IMR-90 (cell line): ENCODE data around the gene FLVCR2. TPM values are rescaled to one million over a fixed set of nuclear protein-coding genes. Genes with fewer than 3 reads are reported as not detected.

Experiments
- ATAC-seq: fragments of 200-7000 bp; cut with Tn5 transposase; 2 replicates; pipeline ENCODE4 v1.9.1; 2020; ENCODE audit warnings: low read depth, mild to moderate bottlenecking, moderate library complexity
- BruUV-seq: library from RNA; stranded (reverse); fragments of 400-500 nt; replicated peaks from 2 replicates; lab custom pipeline; 2021; lab: Mats Ljungman, UMichigan
- CTCF ChIA-PET: fragments of 300-600 bp; formaldehyde crosslinking; extraction: SDS; loops from one replicate; lab custom pipeline; 2021; ENCODE audit warnings: antibody characterized with exemption; lab: Yijun Ruan, JAX
- POLR2A ChIA-PET: fragments of 300-600 bp; sonication (Branson Sonifier 250); formaldehyde crosslinking; loops from one replicate; lab custom pipeline; 2022; ENCODE audit warnings: antibody characterized with exemption; ENCODE audit not compliant: unreplicated experiment; lab: Charles Lee
- DNase-seq: peaks from one replicate; pipeline ENCODE4 v3.0.0; 2013
- H2AFZ ChIP-seq: replicated peaks from 2 replicates; pipeline ENCODE3; 2013; ENCODE audit warnings: low read length, mild to moderate bottlenecking; ENCODE audit not compliant: poor library complexity
- H2AK5ac ChIP-seq: 2 replicates; pipeline ENCODE4 v1.6.1; 2013; ENCODE audit warnings: low read depth, low read length, inconsistent platforms
- H2AK9ac ChIP-seq: replicated peaks from 2 replicates; pipeline ENCODE3; 2013; ENCODE audit warnings: mild to moderate bottlenecking, low read depth, low read length, moderate library complexity; ENCODE audit not compliant: poor library complexity
- H2BK120ac ChIP-seq: 2 replicates; pipeline ENCODE4 v1.6.1; 2013; ENCODE audit warnings: low read depth, low read length, inconsistent platforms
- H2BK15ac ChIP-seq: 3 replicates; pipeline ENCODE4 v1.6.1; 2013; ENCODE audit warnings: low read depth, low read length, inconsistent platforms
- H2BK20ac ChIP-seq: 2 replicates; pipeline ENCODE4 v1.6.1; 2013; ENCODE audit warnings: low read depth, mild to moderate bottlenecking, inconsistent platforms, low read length, moderate library complexity
- H2BK5ac ChIP-seq: 2 replicates; pipeline ENCODE4 v1.6.1; 2013; ENCODE audit warnings: mild to moderate bottlenecking, low read depth, low read length, inconsistent platforms; ENCODE audit not compliant: poor library complexity, severe bottlenecking
- H3K14ac ChIP-seq: replicated peaks from 2 replicates; pipeline ENCODE4 v1.6.1; 2013; ENCODE audit warnings: low read depth, low read length, inconsistent platforms
- H3K18ac ChIP-seq: 2 replicates; pipeline ENCODE4 v1.6.1; 2013; ENCODE audit warnings: low read depth, low read length, control low read depth
- H3K23ac ChIP-seq: 2 replicates; pipeline ENCODE4 v1.6.1; 2013; ENCODE audit warnings: low read depth, low read length, inconsistent platforms
- H3K27ac ChIP-seq: 2 replicates; pipeline ENCODE4 v1.5.1; 2013; ENCODE audit warnings: mild to moderate bottlenecking, control low read depth, low read length; ENCODE audit not compliant: insufficient read depth
- H3K27me3 ChIP-seq: 2 replicates; pipeline ENCODE4 v1.6.1; 2013; ENCODE audit warnings: low read length; ENCODE audit not compliant: control insufficient read depth, insufficient read depth
- H3K36me3 ChIP-seq: 2 replicates; pipeline ENCODE4 v1.6.1; 2013; ENCODE audit warnings: low read length, mixed read lengths; ENCODE audit not compliant: control insufficient read depth, insufficient read depth
- H3K4ac ChIP-seq: 2 replicates; pipeline ENCODE4 v1.6.1; 2013; ENCODE audit warnings: low read depth, low read length, inconsistent platforms
- H3K4me1 ChIP-seq: 2 replicates; pipeline ENCODE4 v1.6.1; 2013; ENCODE audit warnings: low read length, mixed read lengths; ENCODE audit not compliant: control insufficient read depth, insufficient read depth
- H3K4me2 ChIP-seq: 2 replicates; pipeline ENCODE4 v1.6.1; 2013; ENCODE audit warnings: low read depth, mild to moderate bottlenecking, control low read depth, low read length, moderate library complexity
- H3K4me3 ChIP-seq: 2 replicates; pipeline ENCODE4 v1.5.1; 2013; ENCODE audit warnings: low read depth, mild to moderate bottlenecking, control low read depth, low read length, moderate library complexity; ENCODE audit not compliant: insufficient read depth
- H3K56ac ChIP-seq: 2 replicates; pipeline ENCODE4 v1.6.1; 2013; ENCODE audit warnings: low read length, inconsistent platforms; ENCODE audit not compliant: insufficient read depth; ENCODE audit errors: extremely low read depth
- H3K79me1 ChIP-seq, 2 experiments: 2 replicates each; pipeline ENCODE4 v1.6.1; 2013; ENCODE audit warnings: low read length in 2 of 2, inconsistent platforms in 1 of 2, low read depth in 1 of 2
- H3K9ac ChIP-seq: 2 replicates; pipeline ENCODE4 v1.6.1; 2013; ENCODE audit warnings: low read depth, low read length, control low read depth
- H3K9me1 ChIP-seq: 2 replicates; pipeline ENCODE4 v1.6.1; 2013; ENCODE audit warnings: low read length, inconsistent platforms; ENCODE audit not compliant: insufficient read depth
- H3K9me3 ChIP-seq: 2 replicates; pipeline ENCODE4 v1.6.1; 2013; ENCODE audit warnings: low read length; ENCODE audit not compliant: control insufficient read depth, insufficient read depth
- H4K20me1 ChIP-seq: 2 replicates; pipeline ENCODE4 v1.6.1; 2013; ENCODE audit warnings: low read length, inconsistent platforms; ENCODE audit not compliant: insufficient read depth
- H4K5ac ChIP-seq: 2 replicates; pipeline ENCODE4 v1.6.1; 2013; ENCODE audit warnings: mild to moderate bottlenecking, low read depth, low read length, control low read depth
- H4K8ac ChIP-seq, 2 experiments: 2 replicates each; pipeline ENCODE4 v1.6.1; 2013; ENCODE audit warnings: low read depth in 2 of 2, low read length in 2 of 2, control low read depth in 1 of 2, inconsistent platforms in 1 of 2
- H4K91ac ChIP-seq: 2 replicates; pipeline ENCODE4 v1.6.1; 2013; ENCODE audit warnings: low read depth, low read length, inconsistent platforms; ENCODE audit not compliant: insufficient read depth
- BHLHE40 ChIP-seq: fragments of 150-350 bp; IDR thresholded peaks from 2 replicates; pipeline ENCODE4 v1.6.1; 2016; ENCODE audit warnings: mild to moderate bottlenecking, low read depth, low read length
- CEBPB ChIP-seq: IDR thresholded peaks from 2 replicates; pipeline ENCODE4 v1.6.1; 2012; ENCODE audit warnings: low read depth, low read length, improper control_type of control experiment
- CHD1 ChIP-seq: IDR thresholded peaks from 2 replicates; pipeline ENCODE4 v1.6.1; 2012; ENCODE audit warnings: low read depth, low read length, improper control_type of control experiment
- CTCF ChIP-seq: conservative IDR thresholded peaks from 2 replicates; pipeline ENCODE4 v1.5.1; 2012; ENCODE audit warnings: mild to moderate bottlenecking, low read depth, low read length, improper control_type of control experiment
- ELK1 ChIP-seq: fragments of 150-350 bp; IDR thresholded peaks from 2 replicates; pipeline ENCODE4 v1.6.1; 2016; ENCODE audit warnings: low read depth, mild to moderate bottlenecking, low read length, moderate library complexity, borderline replicate concordance
- FOS ChIP-seq: fragments of 150-350 bp; IDR thresholded peaks from 2 replicates; pipeline ENCODE4 v1.6.1; 2016; ENCODE audit warnings: low read depth, low read length
- MAFK ChIP-seq: IDR thresholded peaks from 2 replicates; pipeline ENCODE4 v1.6.1; 2012; ENCODE audit warnings: low read depth, low read length, improper control_type of control experiment
- MAZ ChIP-seq: IDR thresholded peaks from 2 replicates; pipeline ENCODE4 v1.6.1; 2012; ENCODE audit warnings: low read depth, mild to moderate bottlenecking, low read length, improper control_type of control experiment, moderate library complexity, borderline replicate concordance
- MXI1 ChIP-seq: IDR thresholded peaks from 2 replicates; pipeline ENCODE4 v1.6.1; 2012; ENCODE audit warnings: low read depth, mild to moderate bottlenecking, low read length, moderate library complexity, borderline replicate concordance
- NFE2L2 ChIP-seq: fragments of 150-350 bp; IDR thresholded peaks from 2 replicates; pipeline ENCODE4 v1.6.1; 2016; ENCODE audit warnings: low read depth, mild to moderate bottlenecking, low read length
- POLR2A ChIP-seq: IDR thresholded peaks from 2 replicates; pipeline ENCODE4 v1.6.1; 2012; ENCODE audit warnings: mild to moderate bottlenecking, low read depth, low read length
- RAD21 ChIP-seq: IDR thresholded peaks from 2 replicates; pipeline ENCODE4 v1.6.1; 2012; ENCODE audit warnings: low read length, improper control_type of control experiment
- RCOR1 ChIP-seq: IDR thresholded peaks from 2 replicates; pipeline ENCODE4 v1.6.1; 2012; ENCODE audit warnings: mild to moderate bottlenecking, low read length, improper control_type of control experiment; ENCODE audit not compliant: insufficient replicate concordance
- RFX5 ChIP-seq: IDR thresholded peaks from 2 replicates; pipeline ENCODE4 v1.8.0; 2012; ENCODE audit warnings: low read depth, mild to moderate bottlenecking, low read length, moderate library complexity
- SMC3 ChIP-seq: fragments of 150-350 bp; IDR thresholded peaks from 2 replicates; pipeline ENCODE4 v1.6.1; 2016; ENCODE audit warnings: low read depth, mild to moderate bottlenecking, antibody characterized with exemption, low read length, moderate library complexity
- USF2 ChIP-seq: fragments of 150-350 bp; IDR thresholded peaks from 2 replicates; pipeline ENCODE4 v1.6.1; 2017; ENCODE audit warnings: mild to moderate bottlenecking, antibody characterized with exemption, low read length, low read depth
- WGBS, 2 experiments: methylation state at CpG; one replicate each; pipeline versions ENCODE4 v1.1.5 to v1.1.7; 2013; ENCODE audit warnings: missing lambda C conversion rate in 2 of 2; ENCODE audit not compliant: insufficient read length in 1 of 2; ENCODE audit errors: extremely low coverage in 2 of 2; 5-methylcytosine and 5-hydroxymethylcytosine counted together
- dilution Hi-C: fragments of 300-500 bp; cut with HindIII; formaldehyde crosslinking; loops from one replicate; pipeline ENCODE4 v1.14.3; 2018; ENCODE audit warnings: low sequenced_read_pairs; ENCODE audit not compliant: unreplicated experiment
- in situ Hi-C: fragments of 300-500 bp; cut with MboI; formaldehyde crosslinking; loops from 3 replicates; pipeline ENCODE4 v1.14.3; 2019; ENCODE audit warnings: low sequenced_read_pairs, inconsistent platforms, mixed read lengths
- intact Hi-C: fragments of 100-400 bp; cut with micrococcal nuclease; formaldehyde crosslinking; loops from 2 replicates; pipeline ENCODE4 v1.10.0; 2022
- polyA plus RNA-seq, 3 experiments: library from polyadenylated mRNA; depleted of rRNA; stranded (reverse); fragments of >200 nt; gene quantifications; 2 replicates each; pipeline ENCODE4 v1.2.3, GENCODE V29; 2012; ENCODE audit warnings: low replicate concordance in 1 of 3
- total RNA-seq: library from RNA; depleted of rRNA; stranded (reverse); fragments of >200 nt; gene quantifications from 2 replicates; pipeline ENCODE4 v1.2.3, GENCODE V29; 2012

FLVCR2 gene
- total and polyA plus RNA-seq, 2 of the 4 experiments (the other 2 are of a cell fraction) = 0.94 to 1.4 TPM

GRCh38 chr14:75685910-75686309 is 107.5 kb downstream of the FLVCR2 start:
- TF ChIP-seq RFX5 (no peak), POLR2A (no peak), RAD21 (no peak), CTCF (no peak), MAZ (no peak), CEBPB (no peak), FOS (no peak), MXI1 (no peak), MAFK (no peak), ELK1 (no peak), RCOR1 (no peak), BHLHE40 (no peak), NFE2L2 (no peak), SMC3 (no peak), CHD1 (no peak), USF2 (no peak)
- Histone ChIP-seq H2AK5ac (no peak overlapping the region), H2BK5ac (no peak overlapping the region), H2BK15ac (no peak overlapping the region), H3K27me3 (no peaks in the 10 kb centered on the region), H3K9ac (no peak overlapping the region), H2AFZ (no peak overlapping the region), H3K4me3 (no peak overlapping the region), H4K5ac (no peak overlapping the region), H2AK9ac (no peak overlapping the region), H3K79me1 (no peaks in the 10 kb centered on the region), H4K8ac (no peak overlapping the region), H3K36me3 (peaks cover 16% of the 10 kb centered on the region), H3K9me3 (no peaks in the 10 kb centered on the region), H4K20me1 (no peaks in the 10 kb centered on the region), H3K27ac (no peak overlapping the region), H3K23ac (no peak overlapping the region), H4K91ac (no peak overlapping the region), H3K4ac (no peak overlapping the region), H2BK120ac (no peak overlapping the region), H2BK20ac (no peak overlapping the region), H3K18ac (no peak overlapping the region), H3K14ac (no peak overlapping the region), H3K9me1 (no peaks in the 10 kb centered on the region), H3K4me1 (peaks cover 4% of the 10 kb centered on the region; the same call in 1 of the 2 replicates), H3K4me2 (no peak overlapping the region), H3K56ac (no peak overlapping the region)
- intact Hi-C loops = no loop called here
- DNase-seq (no peak), ATAC-seq (no peak)
- dilution Hi-C loops = no loop called here
- BruUV-seq = no TSS peak
- in situ Hi-C loops = no loop called here
- no CpG with 5 or more reads among the region's 2 CpGs for WGBS, 2 experiments
- ChIA-PET CTCF (no interaction called here), POLR2A (no interaction called here)
